ENCODE data around the gene ZNF831.

ZNF831 gene

DNA sequence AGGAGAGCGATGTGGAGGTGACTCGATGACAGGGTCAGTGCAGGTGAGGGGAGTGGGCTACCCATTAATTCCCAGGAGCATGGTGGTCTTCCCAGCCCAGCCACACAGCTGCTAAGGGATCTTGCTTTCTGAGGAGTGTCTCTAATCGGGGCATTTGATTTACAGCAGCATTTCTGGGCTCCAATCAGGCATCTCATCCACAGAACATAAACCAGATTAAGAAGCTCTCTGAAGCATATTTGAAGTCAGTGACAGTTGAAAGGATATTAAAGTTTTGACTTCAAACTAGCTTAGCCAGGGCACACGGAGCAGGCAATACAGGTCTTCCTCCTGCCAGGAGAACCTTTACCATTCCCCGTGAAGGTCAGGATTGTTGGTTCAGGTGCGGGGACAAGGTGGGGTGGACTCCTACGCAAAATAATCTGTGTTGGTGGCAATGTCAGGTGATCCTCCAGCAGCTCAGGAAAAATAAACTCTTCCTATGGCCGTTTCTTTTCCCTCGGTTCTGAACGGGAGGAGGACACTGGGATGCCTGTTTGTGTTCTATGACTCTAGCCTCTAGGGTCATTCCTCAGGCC lies 39.9 kb upstream of the ZNF831 start:
- no peaks in the 10 kb centered on the region for H3K79me1 ChIP-seq (replicated peaks; ENCODE audit: low read length, poor library complexity, severe bottlenecking)

DNA sequence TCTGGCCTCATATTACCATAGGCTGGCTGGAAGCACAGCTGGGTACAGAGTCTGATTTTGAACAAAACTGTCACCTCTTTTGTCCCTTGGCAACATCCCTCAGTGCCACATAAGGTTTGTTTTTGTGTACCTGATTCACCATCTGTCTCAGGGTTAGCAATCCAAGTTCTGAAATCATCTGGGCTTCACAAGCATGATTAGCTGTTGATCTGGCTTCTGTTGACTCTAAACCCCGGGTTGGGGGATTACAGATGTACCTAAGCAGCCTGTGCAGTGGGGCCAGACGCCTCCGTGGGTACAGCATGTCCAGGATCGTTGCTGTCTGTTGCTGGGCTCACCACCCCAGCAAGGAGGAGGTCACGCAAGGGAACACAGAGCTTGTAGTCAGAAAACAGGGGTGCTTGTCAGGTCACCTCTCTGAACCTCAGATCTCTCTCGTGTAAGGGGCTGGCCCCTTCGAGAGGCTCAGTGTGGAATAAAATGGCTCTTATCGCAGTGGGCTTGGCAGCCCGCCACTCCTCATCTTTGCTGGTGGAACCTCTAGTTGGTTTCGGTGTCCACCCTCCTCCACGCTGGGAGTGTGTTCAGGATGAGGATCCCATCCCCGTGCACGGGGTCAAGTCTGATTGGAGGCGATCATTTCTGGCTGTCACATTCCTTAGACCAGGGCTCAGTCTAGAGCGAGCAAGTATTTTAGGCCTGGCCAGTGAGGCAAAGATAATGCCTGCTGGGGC lies 39.2 kb upstream of the ZNF831 start:
- H4K91ac ChIP-seq (ENCODE audit: low read length), result no peak overlapping the region
- no peak for DNase-seq
- H3K9ac ChIP-seq (ENCODE audit: low read length), result no peak overlapping the region
- H3K27me3 ChIP-seq (ENCODE audit: control insufficient read depth in 1 of 2, insufficient read depth in 1 of 2, low read length in 2 of 2), result peaks cover 0 to 8% of the 10 kb centered on the region in 2 experiments
- no peaks in the 10 kb centered on the region for H3K79me1 ChIP-seq (replicated peaks; ENCODE audit: low read length, poor library complexity, severe bottlenecking)
- no peak overlapping the region for H2BK120ac ChIP-seq (ENCODE audit: low read depth, low read length)
- H3K4me2 ChIP-seq (ENCODE audit: low read length, poor library complexity, severe bottlenecking), result no peak overlapping the region
- 76% methylated on average over 15 of the region's 15 CpGs for WGBS
- H2BK12ac ChIP-seq (ENCODE audit: low read length in 2 of 2), result no peak overlapping the region
- H2BK15ac ChIP-seq (ENCODE audit: low read depth, poor library complexity, severe bottlenecking), result no peak overlapping the region
- H3K4me3 ChIP-seq (ENCODE audit: insufficient read depth in 1 of 2, low read depth in 1 of 2, low read length in 2 of 2), result no peak overlapping the region
- H2AK5ac ChIP-seq (ENCODE audit: low read length, severe bottlenecking), result no peak overlapping the region
- peaks cover 2% of the 10 kb centered on the region for H3K4me1 ChIP-seq (ENCODE audit: control insufficient read depth, insufficient read depth, low read depth, low read length)
- H3K36me3 ChIP-seq (ENCODE audit: control insufficient read depth in 1 of 2, insufficient read depth in 2 of 2, low read depth in 1 of 2, low read length in 2 of 2), result no peaks in the 10 kb centered on the region
- H3K18ac ChIP-seq (ENCODE audit: low read depth in 1 of 2, low read length in 2 of 2), result no peak overlapping the region
- H4K8ac ChIP-seq (ENCODE audit: low read length), result no peak overlapping the region
- H3K27ac ChIP-seq (ENCODE audit: low read length, poor library complexity, severe bottlenecking), result no peak overlapping the region
- no peak overlapping the region for H2AFZ ChIP-seq (ENCODE audit: low read depth, low read length)
- no peak overlapping the region for H3K14ac ChIP-seq (ENCODE audit: low read length in 2 of 2)
- no peak overlapping the region for H3K4ac ChIP-seq (ENCODE audit: low read depth in 1 of 2, low read length in 2 of 2)
- H3K9me3 ChIP-seq (ENCODE audit: control insufficient read depth, low read length), result no peaks in the 10 kb centered on the region
- no peak overlapping the region for H2BK5ac ChIP-seq (ENCODE audit: low read depth, low read length, poor library complexity, severe bottlenecking)
- no peak overlapping the region for H3K23ac ChIP-seq (ENCODE audit: low read length in 2 of 2)

More for the DNA sequence above, 39.9 kb upstream of the ZNF831 start:
- Histone ChIP-seq H4K8ac (ENCODE audit: low read length) (no peak overlapping the region), H3K9me3 (ENCODE audit: control insufficient read depth, low read length) (no peaks in the 10 kb centered on the region), H4K91ac (ENCODE audit: low read length) (no peak overlapping the region), H2AFZ (ENCODE audit: low read depth, low read length) (no peak overlapping the region), H3K27ac (ENCODE audit: low read length, poor library complexity, severe bottlenecking) (no peak overlapping the region), H3K4me3 (ENCODE audit: insufficient read depth in 1 of 2, low read depth in 1 of 2, low read length in 2 of 2) (no peak overlapping the region), H3K18ac (ENCODE audit: low read depth in 1 of 2, low read length in 2 of 2) (no peak overlapping the region), H2BK12ac (ENCODE audit: low read length in 2 of 2) (no peak overlapping the region), H3K36me3 (ENCODE audit: control insufficient read depth in 1 of 2, insufficient read depth in 2 of 2, low read depth in 1 of 2, low read length in 2 of 2) (no peaks in the 10 kb centered on the region), H2AK5ac (ENCODE audit: low read length, severe bottlenecking) (no peak overlapping the region), H3K4ac (ENCODE audit: low read depth in 1 of 2, low read length in 2 of 2) (no peak overlapping the region), H2BK5ac (ENCODE audit: low read depth, low read length, poor library complexity, severe bottlenecking) (no peak overlapping the region), H3K23ac (ENCODE audit: low read length in 2 of 2) (no peak overlapping the region), H3K14ac (ENCODE audit: low read length in 2 of 2) (no peak overlapping the region), H3K27me3 (ENCODE audit: control insufficient read depth in 1 of 2, insufficient read depth in 1 of 2, low read length in 2 of 2) (peaks cover 0 to 8% of the 10 kb centered on the region in 2 experiments), H2BK15ac (ENCODE audit: low read depth, poor library complexity, severe bottlenecking) (no peak overlapping the region), H3K4me2 (ENCODE audit: low read length, poor library complexity, severe bottlenecking) (no peak overlapping the region), H3K4me1 (ENCODE audit: control insufficient read depth, insufficient read depth, low read depth, low read length) (peaks cover 2% of the 10 kb centered on the region), H3K9ac (ENCODE audit: low read length) (no peak overlapping the region), H2BK120ac (ENCODE audit: low read depth, low read length) (no peak overlapping the region)
- whole genome bisulfite sequencing, result 85% methylated on average over 9 of the region's 10 CpGs
- DNase-seq, result no peak

DNA sequence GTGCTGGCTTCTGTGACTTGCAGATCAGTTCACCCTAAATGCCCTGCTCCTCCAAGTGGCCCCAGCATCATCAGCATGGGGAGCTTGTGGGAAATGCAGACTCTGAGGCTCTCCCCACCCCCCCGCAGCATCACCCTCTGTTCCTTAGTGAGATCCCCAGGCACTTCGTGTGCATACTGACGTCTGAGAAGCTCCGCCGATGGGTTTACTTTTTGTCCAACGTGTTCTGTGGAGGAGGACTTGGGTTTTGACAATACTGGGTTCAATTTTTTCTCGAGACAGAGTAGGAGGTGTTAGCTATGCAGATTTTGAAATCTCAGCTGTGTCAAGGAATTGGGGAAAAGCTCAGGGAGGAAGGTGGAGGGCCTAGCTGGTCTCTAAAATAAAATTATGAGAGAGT lies 38.3 kb upstream of the ZNF831 start:
- H3K4ac ChIP-seq (ENCODE audit: low read depth in 1 of 2, low read length in 2 of 2), result no peak overlapping the region
- no peaks in the 10 kb centered on the region for H3K36me3 ChIP-seq (ENCODE audit: control insufficient read depth in 1 of 2, insufficient read depth in 2 of 2, low read depth in 1 of 2, low read length in 2 of 2)
- H4K91ac ChIP-seq (ENCODE audit: low read length), result no peak overlapping the region
- H3K14ac ChIP-seq (ENCODE audit: low read length in 2 of 2), result no peak overlapping the region
- no peak overlapping the region for H4K8ac ChIP-seq (ENCODE audit: low read length)
- H2BK12ac ChIP-seq (ENCODE audit: low read length in 2 of 2), result no peak overlapping the region
- H3K18ac ChIP-seq (ENCODE audit: low read depth in 1 of 2, low read length in 2 of 2), result no peak overlapping the region
- H2BK15ac ChIP-seq (ENCODE audit: low read depth, poor library complexity, severe bottlenecking), result no peak overlapping the region
- no peak overlapping the region for H3K23ac ChIP-seq (ENCODE audit: low read length in 2 of 2)
- DNase-seq, result no peak
- WGBS, result 75% methylated on average over 7 of the region's 7 CpGs
- H3K4me3 ChIP-seq (ENCODE audit: insufficient read depth in 1 of 2, low read depth in 1 of 2, low read length in 2 of 2), result no peak overlapping the region
- no peak overlapping the region for H2AK5ac ChIP-seq (ENCODE audit: low read length, severe bottlenecking)
- no peak overlapping the region for H3K9ac ChIP-seq (ENCODE audit: low read length)
- no peak overlapping the region for H3K4me2 ChIP-seq (ENCODE audit: low read length, poor library complexity, severe bottlenecking)
- H3K27ac ChIP-seq (ENCODE audit: low read length, poor library complexity, severe bottlenecking), result no peak overlapping the region
- H2BK120ac ChIP-seq (ENCODE audit: low read depth, low read length), result no peak overlapping the region
- no peaks in the 10 kb centered on the region for H3K79me1 ChIP-seq (replicated peaks; ENCODE audit: low read length, poor library complexity, severe bottlenecking)
- peaks cover 2% of the 10 kb centered on the region for H3K4me1 ChIP-seq (ENCODE audit: control insufficient read depth, insufficient read depth, low read depth, low read length)
- no peak overlapping the region for H2AFZ ChIP-seq (ENCODE audit: low read depth, low read length)
- H3K27me3 ChIP-seq (ENCODE audit: control insufficient read depth in 1 of 2, insufficient read depth in 1 of 2, low read length in 2 of 2), result peaks cover 0 to 6% of the 10 kb centered on the region in 2 experiments
- H3K9me3 ChIP-seq (ENCODE audit: control insufficient read depth, low read length), result no peaks in the 10 kb centered on the region
- H2BK5ac ChIP-seq (ENCODE audit: low read depth, low read length, poor library complexity, severe bottlenecking), result no peak overlapping the region

DNA sequence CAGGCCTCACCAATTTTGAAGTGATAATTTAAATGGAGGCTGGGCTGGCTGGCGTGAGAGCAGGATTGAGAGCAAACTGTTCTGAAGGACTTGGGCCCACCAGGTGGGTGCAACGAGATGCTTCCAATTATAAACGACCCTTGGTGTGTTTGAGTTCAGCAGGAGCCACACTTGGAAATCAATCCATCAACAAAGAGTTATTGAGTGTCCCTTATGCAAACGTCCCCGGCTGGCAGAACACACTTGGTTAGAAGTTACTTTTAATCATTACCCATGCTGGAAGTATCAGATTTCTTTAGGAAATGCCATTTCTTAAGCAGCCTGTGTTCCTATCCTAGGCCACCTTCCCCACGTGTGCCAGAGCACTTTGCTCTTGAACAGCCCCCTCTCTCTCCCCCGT lies 37.8 kb upstream of the ZNF831 start:
- H3K4me2 ChIP-seq (ENCODE audit: low read length, poor library complexity, severe bottlenecking), result no peak overlapping the region
- H3K27me3 ChIP-seq (ENCODE audit: control insufficient read depth in 1 of 2, insufficient read depth in 1 of 2, low read length in 2 of 2), result peaks cover 0 to 3% of the 10 kb centered on the region in 2 experiments
- no peak overlapping the region for H3K23ac ChIP-seq (ENCODE audit: low read length in 2 of 2)
- H2BK15ac ChIP-seq (ENCODE audit: low read depth, poor library complexity, severe bottlenecking), result no peak overlapping the region
- no peaks in the 10 kb centered on the region for H3K36me3 ChIP-seq (ENCODE audit: control insufficient read depth in 1 of 2, insufficient read depth in 2 of 2, low read depth in 1 of 2, low read length in 2 of 2)
- H3K9ac ChIP-seq (ENCODE audit: low read length), result no peak overlapping the region
- H3K18ac ChIP-seq (ENCODE audit: low read depth in 1 of 2, low read length in 2 of 2), result no peak overlapping the region
- no peak overlapping the region for H3K4ac ChIP-seq (ENCODE audit: low read depth in 1 of 2, low read length in 2 of 2)
- H2BK12ac ChIP-seq (ENCODE audit: low read length in 2 of 2), result no peak overlapping the region
- H2AK5ac ChIP-seq (ENCODE audit: low read length, severe bottlenecking), result no peak overlapping the region
- H2BK5ac ChIP-seq (ENCODE audit: low read depth, low read length, poor library complexity, severe bottlenecking), result no peak overlapping the region
- no peak overlapping the region for H4K8ac ChIP-seq (ENCODE audit: low read length)
- H3K4me1 ChIP-seq (ENCODE audit: control insufficient read depth, insufficient read depth, low read depth, low read length), result peaks cover 2% of the 10 kb centered on the region
- H2BK120ac ChIP-seq (ENCODE audit: low read depth, low read length), result no peak overlapping the region
- 74% methylated on average over 4 of the region's 7 CpGs for WGBS
- H3K14ac ChIP-seq (ENCODE audit: low read length in 2 of 2), result no peak overlapping the region
- no peak overlapping the region for H4K91ac ChIP-seq (ENCODE audit: low read length)
- H3K4me3 ChIP-seq (ENCODE audit: insufficient read depth in 1 of 2, low read depth in 1 of 2, low read length in 2 of 2), result no peak overlapping the region
- no peak for DNase-seq
- H3K9me3 ChIP-seq (ENCODE audit: control insufficient read depth, low read length), result no peaks in the 10 kb centered on the region
- H3K79me1 ChIP-seq (replicated peaks; ENCODE audit: low read length, poor library complexity, severe bottlenecking), result no peaks in the 10 kb centered on the region
- H2AFZ ChIP-seq (ENCODE audit: low read depth, low read length), result no peak overlapping the region
- H3K27ac ChIP-seq (ENCODE audit: low read length, poor library complexity, severe bottlenecking), result no peak overlapping the region
